Measurements from ENCODE around the gene IL4R. TPM values are rescaled to one million over a fixed set of nuclear protein-coding genes. Genes with fewer than 3 reads are reported as not detected.

The IL4R gene
- total and polyA plus RNA-seq, 2 of the 13 experiments (the other 11 are each of a cell fraction or from before 2014, with no cell fraction given) = 15.9 to 49.6 TPM

DNA sequence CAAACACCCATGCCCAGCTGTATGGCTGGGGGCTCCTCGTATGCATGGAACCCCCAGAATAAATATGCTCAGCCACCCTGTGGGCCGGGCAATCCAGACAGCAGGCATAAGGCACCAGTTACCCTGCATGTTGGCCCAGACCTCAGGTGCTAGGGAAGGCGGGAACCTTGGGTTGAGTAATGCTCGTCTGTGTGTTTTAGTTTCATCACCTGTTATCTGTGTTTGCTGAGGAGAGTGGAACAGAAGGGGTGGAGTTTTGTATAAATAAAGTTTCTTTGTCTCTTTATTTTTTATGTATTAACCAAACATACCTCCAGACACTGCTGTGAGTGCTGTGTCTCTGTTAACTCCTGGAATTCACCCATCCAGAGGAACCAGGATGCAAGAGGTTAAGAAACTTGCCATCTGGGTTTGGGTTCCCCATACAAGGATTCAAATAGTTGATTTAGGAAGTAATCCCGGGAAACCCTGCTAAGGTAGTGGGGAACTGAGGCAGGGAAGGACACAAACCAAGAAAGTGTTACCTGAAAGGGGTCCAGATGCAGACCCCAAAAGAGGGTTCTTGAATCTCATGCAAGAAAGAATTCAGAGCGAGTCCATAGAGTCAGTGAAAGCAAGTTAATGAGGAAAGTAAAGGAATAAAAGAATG, 50.8 kb downstream of the IL4R start (continued):
- TF ChIP-seq ZNF850 (CRISPR knock-in tag; conservative IDR thresholded peaks at IDR 0.05) = no peak
- TF ChIP-seq, protein P1, sequence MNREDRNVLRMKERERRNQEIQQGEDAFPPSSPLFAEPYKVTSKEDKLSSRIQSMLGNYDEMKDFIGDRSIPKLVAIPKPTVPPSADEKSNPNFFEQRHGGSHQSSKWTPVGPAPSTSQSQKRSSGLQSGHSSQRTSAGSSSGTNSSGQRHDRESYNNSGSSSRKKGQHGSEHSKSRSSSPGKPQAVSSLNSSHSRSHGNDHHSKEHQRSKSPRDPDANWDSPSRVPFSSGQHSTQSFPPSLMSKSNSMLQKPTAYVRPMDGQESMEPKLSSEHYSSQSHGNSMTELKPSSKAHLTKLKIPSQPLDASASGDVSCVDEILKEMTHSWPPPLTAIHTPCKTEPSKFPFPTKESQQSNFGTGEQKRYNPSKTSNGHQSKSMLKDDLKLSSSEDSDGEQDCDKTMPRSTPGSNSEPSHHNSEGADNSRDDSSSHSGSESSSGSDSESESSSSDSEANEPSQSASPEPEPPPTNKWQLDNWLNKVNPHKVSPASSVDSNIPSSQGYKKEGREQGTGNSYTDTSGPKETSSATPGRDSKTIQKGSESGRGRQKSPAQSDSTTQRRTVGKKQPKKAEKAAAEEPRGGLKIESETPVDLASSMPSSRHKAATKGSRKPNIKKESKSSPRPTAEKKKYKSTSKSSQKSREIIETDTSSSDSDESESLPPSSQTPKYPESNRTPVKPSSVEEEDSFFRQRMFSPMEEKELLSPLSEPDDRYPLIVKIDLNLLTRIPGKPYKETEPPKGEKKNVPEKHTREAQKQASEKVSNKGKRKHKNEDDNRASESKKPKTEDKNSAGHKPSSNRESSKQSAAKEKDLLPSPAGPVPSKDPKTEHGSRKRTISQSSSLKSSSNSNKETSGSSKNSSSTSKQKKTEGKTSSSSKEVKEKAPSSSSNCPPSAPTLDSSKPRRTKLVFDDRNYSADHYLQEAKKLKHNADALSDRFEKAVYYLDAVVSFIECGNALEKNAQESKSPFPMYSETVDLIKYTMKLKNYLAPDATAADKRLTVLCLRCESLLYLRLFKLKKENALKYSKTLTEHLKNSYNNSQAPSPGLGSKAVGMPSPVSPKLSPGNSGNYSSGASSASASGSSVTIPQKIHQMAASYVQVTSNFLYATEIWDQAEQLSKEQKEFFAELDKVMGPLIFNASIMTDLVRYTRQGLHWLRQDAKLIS (CRISPR knock-in tag; IDR thresholded peaks at IDR 0.05) = no peak
- no peak for TF ChIP-seq PHB2 (IDR thresholded peaks at IDR 0.05; ENCODE audit: partially characterized antibody)
- peak; percentile 89 for TF ChIP-seq NCOA2 (CRISPR knock-in tag; IDR thresholded peaks at IDR 0.05)
- TF ChIP-seq, protein P2, sequence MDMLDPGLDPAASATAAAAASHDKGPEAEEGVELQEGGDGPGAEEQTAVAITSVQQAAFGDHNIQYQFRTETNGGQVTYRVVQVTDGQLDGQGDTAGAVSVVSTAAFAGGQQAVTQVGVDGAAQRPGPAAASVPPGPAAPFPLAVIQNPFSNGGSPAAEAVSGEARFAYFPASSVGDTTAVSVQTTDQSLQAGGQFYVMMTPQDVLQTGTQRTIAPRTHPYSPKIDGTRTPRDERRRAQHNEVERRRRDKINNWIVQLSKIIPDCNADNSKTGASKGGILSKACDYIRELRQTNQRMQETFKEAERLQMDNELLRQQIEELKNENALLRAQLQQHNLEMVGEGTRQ (IDR thresholded peaks at IDR 0.05; ENCODE audit: low read depth, low read length) = no peak
- TF ChIP-seq, protein P2 (CRISPR knock-in tag; IDR thresholded peaks at IDR 0.05; ENCODE audit: borderline replicate concordance) = no peak
- no peak for TF ChIP-seq GZF1 (CRISPR knock-in tag; IDR thresholded peaks at IDR 0.05)
- TF ChIP-seq ZNF136 (CRISPR knock-in tag; IDR thresholded peaks at IDR 0.05; ENCODE audit: low read depth) = no peak
- no peak for TF ChIP-seq ZNF782 (CRISPR knock-in tag; IDR thresholded peaks at IDR 0.05; ENCODE audit: borderline replicate concordance)
- TF ChIP-seq, protein P3, sequence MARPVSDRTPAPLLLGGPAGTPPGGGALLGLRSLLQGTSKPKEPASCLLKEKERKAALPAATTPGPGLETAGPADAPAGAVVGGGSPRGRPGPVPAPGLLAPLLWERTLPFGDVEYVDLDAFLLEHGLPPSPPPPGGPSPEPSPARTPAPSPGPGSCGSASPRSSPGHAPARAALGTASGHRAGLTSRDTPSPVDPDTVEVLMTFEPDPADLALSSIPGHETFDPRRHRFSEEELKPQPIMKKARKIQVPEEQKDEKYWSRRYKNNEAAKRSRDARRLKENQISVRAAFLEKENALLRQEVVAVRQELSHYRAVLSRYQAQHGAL (CRISPR knock-in tag; IDR thresholded peaks at IDR 0.05; ENCODE audit: not compliant biosample characterization) = no peak
- TF ChIP-seq, protein P4, sequence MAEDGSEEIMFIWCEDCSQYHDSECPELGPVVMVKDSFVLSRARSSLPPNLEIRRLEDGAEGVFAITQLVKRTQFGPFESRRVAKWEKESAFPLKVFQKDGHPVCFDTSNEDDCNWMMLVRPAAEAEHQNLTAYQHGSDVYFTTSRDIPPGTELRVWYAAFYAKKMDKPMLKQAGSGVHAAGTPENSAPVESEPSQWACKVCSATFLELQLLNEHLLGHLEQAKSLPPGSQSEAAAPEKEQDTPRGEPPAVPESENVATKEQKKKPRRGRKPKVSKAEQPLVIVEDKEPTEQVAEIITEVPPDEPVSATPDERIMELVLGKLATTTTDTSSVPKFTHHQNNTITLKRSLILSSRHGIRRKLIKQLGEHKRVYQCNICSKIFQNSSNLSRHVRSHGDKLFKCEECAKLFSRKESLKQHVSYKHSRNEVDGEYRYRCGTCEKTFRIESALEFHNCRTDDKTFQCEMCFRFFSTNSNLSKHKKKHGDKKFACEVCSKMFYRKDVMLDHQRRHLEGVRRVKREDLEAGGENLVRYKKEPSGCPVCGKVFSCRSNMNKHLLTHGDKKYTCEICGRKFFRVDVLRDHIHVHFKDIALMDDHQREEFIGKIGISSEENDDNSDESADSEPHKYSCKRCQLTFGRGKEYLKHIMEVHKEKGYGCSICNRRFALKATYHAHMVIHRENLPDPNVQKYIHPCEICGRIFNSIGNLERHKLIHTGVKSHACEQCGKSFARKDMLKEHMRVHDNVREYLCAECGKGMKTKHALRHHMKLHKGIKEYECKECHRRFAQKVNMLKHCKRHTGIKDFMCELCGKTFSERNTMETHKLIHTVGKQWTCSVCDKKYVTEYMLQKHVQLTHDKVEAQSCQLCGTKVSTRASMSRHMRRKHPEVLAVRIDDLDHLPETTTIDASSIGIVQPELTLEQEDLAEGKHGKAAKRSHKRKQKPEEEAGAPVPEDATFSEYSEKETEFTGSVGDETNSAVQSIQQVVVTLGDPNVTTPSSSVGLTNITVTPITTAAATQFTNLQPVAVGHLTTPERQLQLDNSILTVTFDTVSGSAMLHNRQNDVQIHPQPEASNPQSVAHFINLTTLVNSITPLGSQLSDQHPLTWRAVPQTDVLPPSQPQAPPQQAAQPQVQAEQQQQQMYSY (CRISPR knock-in tag; IDR thresholded peaks at IDR 0.05) = no peak
- no peak for TF ChIP-seq ZNF660 (CRISPR knock-in tag; IDR thresholded peaks at IDR 0.05; ENCODE audit: borderline replicate concordance, low read depth)
- TF ChIP-seq, protein P5, sequence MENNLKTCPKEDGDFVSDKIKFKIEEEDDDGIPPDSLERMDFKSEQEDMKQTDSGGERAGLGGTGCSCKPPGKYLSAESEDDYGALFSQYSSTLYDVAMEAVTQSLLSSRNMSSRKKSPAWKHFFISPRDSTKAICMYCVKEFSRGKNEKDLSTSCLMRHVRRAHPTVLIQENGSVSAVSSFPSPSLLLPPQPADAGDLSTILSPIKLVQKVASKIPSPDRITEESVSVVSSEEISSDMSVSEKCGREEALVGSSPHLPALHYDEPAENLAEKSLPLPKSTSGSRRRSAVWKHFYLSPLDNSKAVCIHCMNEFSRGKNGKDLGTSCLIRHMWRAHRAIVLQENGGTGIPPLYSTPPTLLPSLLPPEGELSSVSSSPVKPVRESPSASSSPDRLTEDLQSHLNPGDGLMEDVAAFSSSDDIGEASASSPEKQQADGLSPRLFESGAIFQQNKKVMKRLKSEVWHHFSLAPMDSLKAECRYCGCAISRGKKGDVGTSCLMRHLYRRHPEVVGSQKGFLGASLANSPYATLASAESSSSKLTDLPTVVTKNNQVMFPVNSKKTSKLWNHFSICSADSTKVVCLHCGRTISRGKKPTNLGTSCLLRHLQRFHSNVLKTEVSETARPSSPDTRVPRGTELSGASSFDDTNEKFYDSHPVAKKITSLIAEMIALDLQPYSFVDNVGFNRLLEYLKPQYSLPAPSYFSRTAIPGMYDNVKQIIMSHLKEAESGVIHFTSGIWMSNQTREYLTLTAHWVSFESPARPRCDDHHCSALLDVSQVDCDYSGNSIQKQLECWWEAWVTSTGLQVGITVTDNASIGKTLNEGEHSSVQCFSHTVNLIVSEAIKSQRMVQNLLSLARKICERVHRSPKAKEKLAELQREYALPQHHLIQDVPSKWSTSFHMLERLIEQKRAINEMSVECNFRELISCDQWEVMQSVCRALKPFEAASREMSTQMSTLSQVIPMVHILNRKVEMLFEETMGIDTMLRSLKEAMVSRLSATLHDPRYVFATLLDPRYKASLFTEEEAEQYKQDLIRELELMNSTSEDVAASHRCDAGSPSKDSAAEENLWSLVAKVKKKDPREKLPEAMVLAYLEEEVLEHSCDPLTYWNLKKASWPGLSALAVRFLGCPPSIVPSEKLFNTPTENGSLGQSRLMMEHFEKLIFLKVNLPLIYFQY (CRISPR knock-in tag; IDR thresholded peaks at IDR 0.05; ENCODE audit: borderline replicate concordance) = 0 out of 2 replicates have a peak, but pooled peaks have one; percentile 42
- TF ChIP-seq FIP1L1 (IDR thresholded peaks at IDR 0.05; ENCODE audit: borderline replicate concordance, insufficient read depth, low read depth, low read length) = no peak

All from HepG2 (cell line).